SH-SY5Y (cell line): ENCODE measurements around the gene SEMA5B.

Source experiments
- GATA2 ChIP-seq: IDR thresholded peaks from 2 replicates; pipeline ENCODE4 v1.6.1; 2011; ENCODE audit warnings: mild to moderate bottlenecking, low read depth, low read length
- GATA3 ChIP-seq: IDR thresholded peaks from 2 replicates; pipeline ENCODE4 v1.6.1; 2011; ENCODE audit warnings: low read depth, mild to moderate bottlenecking, low read length, moderate library complexity

DNA sequence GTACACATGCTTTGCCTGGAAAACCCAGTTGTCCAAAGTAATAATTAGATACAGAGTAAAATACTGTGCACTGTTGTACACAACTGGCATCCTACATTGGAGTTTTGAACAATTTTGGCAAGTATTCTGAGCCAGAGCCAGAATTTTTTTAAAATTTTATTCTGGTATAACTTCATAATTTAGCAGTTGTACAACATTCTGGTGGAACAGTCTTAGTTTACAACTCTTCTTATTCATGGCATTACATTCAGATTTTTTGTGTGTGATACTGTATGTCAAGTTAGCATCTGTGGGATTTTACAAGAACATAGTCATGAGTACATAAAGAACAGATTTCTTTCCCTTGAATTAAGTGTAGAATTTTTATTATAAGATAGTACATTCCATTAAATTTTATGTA, 165.2 kb downstream of the SEMA5B start:
- TF ChIP-seq GATA2 (no peak), GATA3 (no peak)
